HCT116 (cell line): ENCODE data around the gene BEND6. TPM values are rescaled to one million over a fixed set of nuclear protein-coding genes. Genes with fewer than 3 reads are reported as not detected.

Source experiments
- CBX3 ChIP-seq: IDR thresholded peaks from 2 replicates; pipeline ENCODE4 v1.6.1; 2012; ENCODE audit warnings: low read depth
- EGR1 ChIP-seq: IDR thresholded peaks from 2 replicates; pipeline ENCODE4 v1.6.1; 2012; ENCODE audit warnings: low read depth
- ELF1 ChIP-seq: IDR thresholded peaks from 2 replicates; pipeline ENCODE4 v1.6.1; 2012; ENCODE audit warnings: low read depth, borderline replicate concordance
- EZH2 ChIP-seq: fragments of 200-600 bp; sonication (generic); IDR thresholded peaks from 2 replicates; pipeline ENCODE4 v1.6.1; 2017; ENCODE audit warnings: antibody characterized with exemption, mixed run types
- POLR2AphosphoS5 ChIP-seq: IDR thresholded peaks from 2 replicates; pipeline ENCODE4 v1.6.1; 2011; ENCODE audit warnings: mild to moderate bottlenecking, low read depth, low read length, moderate library complexity
- RAD21 ChIP-seq: IDR thresholded peaks from 2 replicates; pipeline ENCODE4 v1.6.1; 2012; ENCODE audit warnings: low read depth, mild to moderate bottlenecking
- TCF7L2 ChIP-seq: IDR thresholded peaks from 2 replicates; pipeline ENCODE4 v1.7.0; 2011; ENCODE audit warnings: borderline replicate concordance, inconsistent platforms; ENCODE audit not compliant: insufficient read depth, insufficient read length; ENCODE audit errors: extremely low read depth
- ZFX ChIP-seq: fragments of 450-650 bp; IDR thresholded peaks from 2 replicates; pipeline ENCODE4 v1.6.1; 2017
- ZNF274 ChIP-seq: fragments of 200-500 bp; sonication (Bioruptor generic); IDR thresholded peaks from 2 replicates; pipeline ENCODE4 v1.6.1; 2014; ENCODE audit warnings: mild to moderate bottlenecking, low read depth, low read length, inconsistent platforms
- total RNA-seq: library from RNA; stranded (reverse); gene quantifications from one replicate; pipeline ENCODE4 v1.2.1, GENCODE V29; 2021; ENCODE audit not compliant: unreplicated experiment
- TF ChIP-seq, protein P1 (sequence below): IDR thresholded peaks from 2 replicates; pipeline ENCODE4 v1.6.1; 2012
- TF ChIP-seq, protein P2 (sequence below), 3 experiments: fragments of 200-600 bp in 1 of 3; sonication (generic) in 1 of 3; IDR thresholded peaks in 2 of 3; conservative IDR thresholded peaks in 1 of 3; 2 replicates each; pipeline ENCODE4 v1.5.1; 2012 to 2017; ENCODE audit warnings: low read depth in 2 of 3, low read length in 2 of 3, antibody characterized with exemption in 1 of 3, borderline replicate concordance in 1 of 3, control low read depth in 1 of 3, mild to moderate bottlenecking in 1 of 3, mixed read lengths in 1 of 3, mixed run types in 1 of 3, moderate library complexity in 1 of 3; ENCODE audit not compliant: insufficient read depth in 1 of 3
- TF ChIP-seq, protein P3 (sequence below): IDR thresholded peaks from 2 replicates; pipeline ENCODE4 v1.6.1; 2011; ENCODE audit warnings: mild to moderate bottlenecking, low read length, moderate library complexity; ENCODE audit not compliant: insufficient replicate concordance; ENCODE audit errors: extremely low read depth

BEND6 gene
- total RNA-seq, 1 experiment from 2014 or later: 4.0 TPM

DNA sequence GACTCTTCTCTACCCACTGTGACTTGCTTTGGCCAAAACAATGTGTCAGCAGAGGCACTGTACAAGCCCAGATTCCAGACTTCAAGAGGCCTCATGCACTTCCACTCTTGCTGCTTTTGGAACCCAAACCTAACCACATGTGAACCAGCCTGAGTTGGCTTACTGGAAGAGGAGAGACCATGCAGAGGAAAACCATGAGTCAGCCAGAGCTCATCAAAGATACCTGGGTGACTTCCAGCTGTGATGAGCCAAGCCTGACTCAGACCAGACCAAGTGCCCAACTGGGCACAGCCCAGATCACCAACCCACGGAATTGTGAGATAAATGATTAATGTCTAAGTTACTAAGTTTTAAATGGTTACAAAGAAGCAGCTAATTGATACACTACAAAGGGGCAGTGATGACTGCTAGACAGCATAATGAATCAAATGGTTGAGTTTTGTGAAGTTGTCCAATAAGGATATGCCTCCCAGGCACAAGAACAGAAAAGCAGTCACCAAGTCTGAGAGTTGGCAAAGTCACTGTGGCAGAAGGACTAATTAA is 16.2 kb upstream of the BEND6 start (continued):
- TF ChIP-seq, protein P1, sequence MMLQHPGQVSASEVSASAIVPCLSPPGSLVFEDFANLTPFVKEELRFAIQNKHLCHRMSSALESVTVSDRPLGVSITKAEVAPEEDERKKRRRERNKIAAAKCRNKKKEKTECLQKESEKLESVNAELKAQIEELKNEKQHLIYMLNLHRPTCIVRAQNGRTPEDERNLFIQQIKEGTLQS: peak; percentile 83
- no peak for TF ChIP-seq ZFX
- no peak for TF ChIP-seq ZNF274
- peak; percentile 96 for TF ChIP-seq TCF7L2
- no peak for TF ChIP-seq ELF1
- TF ChIP-seq, protein P2, sequence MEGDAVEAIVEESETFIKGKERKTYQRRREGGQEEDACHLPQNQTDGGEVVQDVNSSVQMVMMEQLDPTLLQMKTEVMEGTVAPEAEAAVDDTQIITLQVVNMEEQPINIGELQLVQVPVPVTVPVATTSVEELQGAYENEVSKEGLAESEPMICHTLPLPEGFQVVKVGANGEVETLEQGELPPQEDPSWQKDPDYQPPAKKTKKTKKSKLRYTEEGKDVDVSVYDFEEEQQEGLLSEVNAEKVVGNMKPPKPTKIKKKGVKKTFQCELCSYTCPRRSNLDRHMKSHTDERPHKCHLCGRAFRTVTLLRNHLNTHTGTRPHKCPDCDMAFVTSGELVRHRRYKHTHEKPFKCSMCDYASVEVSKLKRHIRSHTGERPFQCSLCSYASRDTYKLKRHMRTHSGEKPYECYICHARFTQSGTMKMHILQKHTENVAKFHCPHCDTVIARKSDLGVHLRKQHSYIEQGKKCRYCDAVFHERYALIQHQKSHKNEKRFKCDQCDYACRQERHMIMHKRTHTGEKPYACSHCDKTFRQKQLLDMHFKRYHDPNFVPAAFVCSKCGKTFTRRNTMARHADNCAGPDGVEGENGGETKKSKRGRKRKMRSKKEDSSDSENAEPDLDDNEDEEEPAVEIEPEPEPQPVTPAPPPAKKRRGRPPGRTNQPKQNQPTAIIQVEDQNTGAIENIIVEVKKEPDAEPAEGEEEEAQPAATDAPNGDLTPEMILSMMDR (IDR thresholded peaks at IDR 0.05 in 2 of 3, conservative IDR thresholded peaks at IDR 0.05 in 1 of 3; ENCODE audit: borderline replicate concordance in 1 of 3, insufficient read depth in 1 of 3, low read depth in 2 of 3, low read length in 2 of 3): no peak
- TF ChIP-seq POLR2AphosphoS5: peak; percentile 65; the same call in 1 of the 2 replicates
- TF ChIP-seq, protein P3, sequence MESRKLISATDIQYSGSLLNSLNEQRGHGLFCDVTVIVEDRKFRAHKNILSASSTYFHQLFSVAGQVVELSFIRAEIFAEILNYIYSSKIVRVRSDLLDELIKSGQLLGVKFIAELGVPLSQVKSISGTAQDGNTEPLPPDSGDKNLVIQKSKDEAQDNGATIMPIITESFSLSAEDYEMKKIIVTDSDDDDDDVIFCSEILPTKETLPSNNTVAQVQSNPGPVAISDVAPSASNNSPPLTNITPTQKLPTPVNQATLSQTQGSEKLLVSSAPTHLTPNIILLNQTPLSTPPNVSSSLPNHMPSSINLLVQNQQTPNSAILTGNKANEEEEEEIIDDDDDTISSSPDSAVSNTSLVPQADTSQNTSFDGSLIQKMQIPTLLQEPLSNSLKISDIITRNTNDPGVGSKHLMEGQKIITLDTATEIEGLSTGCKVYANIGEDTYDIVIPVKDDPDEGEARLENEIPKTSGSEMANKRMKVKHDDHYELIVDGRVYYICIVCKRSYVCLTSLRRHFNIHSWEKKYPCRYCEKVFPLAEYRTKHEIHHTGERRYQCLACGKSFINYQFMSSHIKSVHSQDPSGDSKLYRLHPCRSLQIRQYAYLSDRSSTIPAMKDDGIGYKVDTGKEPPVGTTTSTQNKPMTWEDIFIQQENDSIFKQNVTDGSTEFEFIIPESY: peak; percentile 84
- peak; percentile 84 for TF ChIP-seq EGR1
- peak; percentile 22 for TF ChIP-seq RAD21
- peak; percentile 97 for TF ChIP-seq CBX3
- TF ChIP-seq EZH2: no peak
